Measurements from ENCODE around the gene FAM151B.
A peak's percentile ranks its signal among the peaks of the same experiment; 100 is the strongest.

FAM151B gene

DNA sequence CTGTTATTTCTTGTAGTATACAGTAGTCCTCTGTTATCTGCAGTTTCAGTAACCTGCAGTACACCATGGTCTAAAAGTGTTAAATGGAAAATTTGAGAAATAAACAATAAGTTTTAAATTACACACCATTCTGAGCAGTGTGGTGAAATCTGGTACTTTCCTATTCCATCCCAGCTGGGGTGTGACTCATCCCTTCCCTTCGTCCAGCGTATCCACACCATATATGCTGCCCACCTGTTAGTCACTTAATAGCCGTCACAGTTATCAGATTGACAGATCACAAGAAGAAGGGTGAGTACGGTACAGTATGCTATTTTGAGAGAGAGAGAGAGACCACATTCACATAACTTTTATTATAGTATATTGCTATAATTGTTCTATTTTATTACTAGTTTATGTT lies 28.9 kb downstream of the FAM151B start:
- Histone ChIP-seq H3K9me2 (replicated peaks; ENCODE audit: low read depth, low read length) (no peaks in the 10 kb centered on the region), H3K4me2 (ENCODE audit: low read depth, low read length, poor library complexity, severe bottlenecking) (no peak overlapping the region), H3K36me3 (ENCODE audit: insufficient read depth, low read length) (no peaks in the 10 kb centered on the region), H2AFZ (ENCODE audit: low read length) (no peak overlapping the region), H4K20me1 (ENCODE audit: insufficient read depth, low read length, poor library complexity, severe bottlenecking) (no peaks in the 10 kb centered on the region), H3F3A (ENCODE audit: low read depth) (no peaks in the 10 kb centered on the region), H3K4me3 (ENCODE audit: low read length, poor library complexity, severe bottlenecking) (no peak overlapping the region), H3K4me1 (ENCODE audit: insufficient read depth, low read length, poor library complexity, severe bottlenecking) (no peaks in the 10 kb centered on the region), H3K27me3 (ENCODE audit: insufficient read depth, low read length, poor library complexity, severe bottlenecking) (no peaks in the 10 kb centered on the region), H3K9ac (ENCODE audit: low read depth, low read length, poor library complexity, severe bottlenecking) (no peak overlapping the region), H3K9me3 (ENCODE audit: insufficient read depth, low read depth, low read length) (no peaks in the 10 kb centered on the region), H3K79me2 (ENCODE audit: insufficient read depth, low read length) (no peaks in the 10 kb centered on the region)
- no peak for TF ChIP-seq EZH2phosphoT487 (IDR thresholded peaks at IDR 0.05; ENCODE audit: borderline replicate concordance)
- TF ChIP-seq, protein P1, sequence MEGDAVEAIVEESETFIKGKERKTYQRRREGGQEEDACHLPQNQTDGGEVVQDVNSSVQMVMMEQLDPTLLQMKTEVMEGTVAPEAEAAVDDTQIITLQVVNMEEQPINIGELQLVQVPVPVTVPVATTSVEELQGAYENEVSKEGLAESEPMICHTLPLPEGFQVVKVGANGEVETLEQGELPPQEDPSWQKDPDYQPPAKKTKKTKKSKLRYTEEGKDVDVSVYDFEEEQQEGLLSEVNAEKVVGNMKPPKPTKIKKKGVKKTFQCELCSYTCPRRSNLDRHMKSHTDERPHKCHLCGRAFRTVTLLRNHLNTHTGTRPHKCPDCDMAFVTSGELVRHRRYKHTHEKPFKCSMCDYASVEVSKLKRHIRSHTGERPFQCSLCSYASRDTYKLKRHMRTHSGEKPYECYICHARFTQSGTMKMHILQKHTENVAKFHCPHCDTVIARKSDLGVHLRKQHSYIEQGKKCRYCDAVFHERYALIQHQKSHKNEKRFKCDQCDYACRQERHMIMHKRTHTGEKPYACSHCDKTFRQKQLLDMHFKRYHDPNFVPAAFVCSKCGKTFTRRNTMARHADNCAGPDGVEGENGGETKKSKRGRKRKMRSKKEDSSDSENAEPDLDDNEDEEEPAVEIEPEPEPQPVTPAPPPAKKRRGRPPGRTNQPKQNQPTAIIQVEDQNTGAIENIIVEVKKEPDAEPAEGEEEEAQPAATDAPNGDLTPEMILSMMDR (conservative IDR thresholded peaks at IDR 0.05; ENCODE audit: low read length), result no peak

DNA sequence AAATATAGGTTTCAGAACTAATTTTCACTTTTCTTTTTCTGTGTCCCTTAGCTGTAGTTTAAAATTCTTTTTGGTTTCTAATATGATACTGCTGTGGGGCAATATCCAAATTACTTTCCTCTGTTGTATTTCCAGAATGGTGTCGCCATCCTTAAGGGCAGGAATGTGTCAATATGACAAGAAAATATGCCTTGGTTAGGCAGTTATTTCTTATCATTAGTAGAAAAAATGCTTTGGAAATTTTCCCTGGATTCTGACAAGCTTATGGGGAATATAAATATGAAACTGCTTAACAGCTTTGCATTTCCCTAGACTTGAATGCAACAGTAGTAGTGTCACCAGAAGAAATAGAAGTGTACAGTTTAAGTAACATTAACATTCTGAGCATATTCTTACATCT lies 52.8 kb downstream of the FAM151B start:
- no peaks in the 10 kb centered on the region for H3K36me3 ChIP-seq (ENCODE audit: insufficient read depth, low read length)
- H3K9me3 ChIP-seq (ENCODE audit: insufficient read depth, low read depth, low read length), result no peaks in the 10 kb centered on the region
- H3K9ac ChIP-seq (ENCODE audit: low read depth, low read length, poor library complexity, severe bottlenecking), result no peak overlapping the region
- no peaks in the 10 kb centered on the region for H3F3A ChIP-seq (ENCODE audit: low read depth)
- H3K27me3 ChIP-seq (ENCODE audit: insufficient read depth, low read length, poor library complexity, severe bottlenecking), result no peaks in the 10 kb centered on the region
- H3K79me2 ChIP-seq (ENCODE audit: insufficient read depth, low read length), result no peaks in the 10 kb centered on the region
- no peak for TF ChIP-seq EZH2phosphoT487 (IDR thresholded peaks at IDR 0.05; ENCODE audit: borderline replicate concordance)
- TF ChIP-seq, protein P1 (conservative IDR thresholded peaks at IDR 0.05; ENCODE audit: low read length), result no peak
- H4K20me1 ChIP-seq (ENCODE audit: insufficient read depth, low read length, poor library complexity, severe bottlenecking), result no peaks in the 10 kb centered on the region
- no peak overlapping the region for H3K4me2 ChIP-seq (ENCODE audit: low read depth, low read length, poor library complexity, severe bottlenecking)
- 0 out of 2 replicates have a peak overlapping the region, but pooled peaks have one; percentile 2 for H2AFZ ChIP-seq (ENCODE audit: low read length)
- H3K4me3 ChIP-seq (ENCODE audit: low read length, poor library complexity, severe bottlenecking), result no peak overlapping the region
- H3K9me2 ChIP-seq (replicated peaks; ENCODE audit: low read depth, low read length), result no peaks in the 10 kb centered on the region
- peaks cover 3% of the 10 kb centered on the region for H3K4me1 ChIP-seq (ENCODE audit: insufficient read depth, low read length, poor library complexity, severe bottlenecking)

DNA sequence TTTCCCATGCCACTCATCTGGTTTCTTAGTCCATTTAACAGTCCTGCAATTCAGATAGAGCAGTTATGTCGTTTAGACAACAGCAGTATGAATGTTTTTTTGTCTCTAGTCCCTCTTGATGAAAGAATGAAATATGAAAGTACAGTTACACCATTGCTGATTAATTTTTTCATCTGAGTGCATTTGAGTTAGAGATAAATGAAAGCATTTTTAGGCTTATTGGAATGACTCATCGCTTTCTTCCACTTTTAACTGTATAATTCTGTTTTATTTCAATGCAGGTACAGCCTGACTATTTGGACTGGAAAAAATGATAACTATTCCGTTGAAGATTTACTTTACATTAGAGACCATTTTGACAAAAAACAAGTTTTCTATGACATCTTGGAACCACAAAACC lies 53.5 kb downstream of the FAM151B start:
- no peak overlapping the region for H3K9ac ChIP-seq (ENCODE audit: low read depth, low read length, poor library complexity, severe bottlenecking)
- H3K4me2 ChIP-seq (ENCODE audit: low read depth, low read length, poor library complexity, severe bottlenecking), result no peak overlapping the region
- H3K9me3 ChIP-seq (ENCODE audit: insufficient read depth, low read depth, low read length), result no peaks in the 10 kb centered on the region
- H3K79me2 ChIP-seq (ENCODE audit: insufficient read depth, low read length), result no peaks in the 10 kb centered on the region
- 0 out of 2 replicates have a peak overlapping the region, but pooled peaks have one; percentile 2 for H2AFZ ChIP-seq (ENCODE audit: low read length)
- H3K27me3 ChIP-seq (ENCODE audit: insufficient read depth, low read length, poor library complexity, severe bottlenecking), result no peaks in the 10 kb centered on the region
- no peaks in the 10 kb centered on the region for H3K36me3 ChIP-seq (ENCODE audit: insufficient read depth, low read length)
- no peaks in the 10 kb centered on the region for H4K20me1 ChIP-seq (ENCODE audit: insufficient read depth, low read length, poor library complexity, severe bottlenecking)
- no peaks in the 10 kb centered on the region for H3K9me2 ChIP-seq (replicated peaks; ENCODE audit: low read depth, low read length)
- TF ChIP-seq EZH2phosphoT487 (IDR thresholded peaks at IDR 0.05; ENCODE audit: borderline replicate concordance), result no peak
- TF ChIP-seq, protein P1 (conservative IDR thresholded peaks at IDR 0.05; ENCODE audit: low read length), result no peak
- peaks cover 3% of the 10 kb centered on the region for H3K4me1 ChIP-seq (ENCODE audit: insufficient read depth, low read length, poor library complexity, severe bottlenecking)
- no peak overlapping the region for H3K4me3 ChIP-seq (ENCODE audit: low read length, poor library complexity, severe bottlenecking)
- H3F3A ChIP-seq (ENCODE audit: low read depth), result no peaks in the 10 kb centered on the region
